Natural killer cell (primary cell): ENCODE results near the gene NLRP14. TPM values are rescaled to one million over a fixed set of nuclear protein-coding genes. Genes with fewer than 3 reads are reported as not detected.

Experiments used
- ATAC-seq, 3 donors: fragments of 150-1000 bp in 2 of 3; fragments of 200-7000 bp in 1 of 3; cut with Tn5 transposase; 1 replicate in 1 of 3; 2 replicates in 2 of 3; pipeline ENCODE4 v1.10.0; 2021; ENCODE audit warnings: mild to moderate bottlenecking in 2 of 3, moderate library complexity in 2 of 3
- DNase-seq, 2 donors: peaks; one replicate each; pipeline versions ENCODE4 v3.0.0 to v3.0.0-alpha.2; 2013 to 2021; ENCODE audit warnings: mixed read lengths in 1 of 2
- H3K27ac ChIP-seq: one replicate; pipeline ENCODE4 v1.5.1; 2013; ENCODE audit warnings: mild to moderate bottlenecking, low read length
- H3K27me3 ChIP-seq: one replicate; pipeline ENCODE4 v1.6.1; 2013; ENCODE audit warnings: low read length; ENCODE audit not compliant: control insufficient read depth, insufficient read depth
- H3K36me3 ChIP-seq: one replicate; pipeline ENCODE4 v1.6.1; 2013; ENCODE audit warnings: low read length; ENCODE audit not compliant: control insufficient read depth, insufficient read depth
- H3K4me1 ChIP-seq: one replicate; pipeline ENCODE4 v1.6.1; 2013; ENCODE audit warnings: low read length; ENCODE audit not compliant: control insufficient read depth, insufficient read depth
- H3K4me3 ChIP-seq: one replicate; pipeline ENCODE4 v1.5.1; 2013; ENCODE audit warnings: low read length
- H3K9me3 ChIP-seq: one replicate; pipeline ENCODE4 v1.6.1; 2013; ENCODE audit warnings: low read length; ENCODE audit not compliant: control insufficient read depth, insufficient read depth
- H3K27ac Mint-ChIP-seq, 2 donors: one replicate each; pipeline ENCODE4 v1.8.0; 2022; ENCODE audit warnings: mild to moderate bottlenecking in 2 of 2, mixed read lengths in 2 of 2, moderate library complexity in 1 of 2
- H3K27me3 Mint-ChIP-seq, 2 donors: one replicate each; pipeline ENCODE4 v1.8.0; 2022; ENCODE audit warnings: low read depth in 2 of 2, mixed read lengths in 2 of 2
- H3K36me3 Mint-ChIP-seq: one replicate; pipeline ENCODE4 v1.8.0; 2022; ENCODE audit warnings: mixed read lengths
- H3K4me1 Mint-ChIP-seq, 2 donors: one replicate each; pipeline ENCODE4 v1.8.0; 2022; ENCODE audit warnings: mixed read lengths in 2 of 2
- H3K4me3 Mint-ChIP-seq: one replicate; pipeline ENCODE4 v1.8.0; 2022; ENCODE audit warnings: mild to moderate bottlenecking, moderate library complexity, mixed read lengths
- H3K9me3 Mint-ChIP-seq, 2 donors: one replicate each; pipeline ENCODE4 v1.8.0; 2022; ENCODE audit warnings: mixed read lengths in 2 of 2
- CTCF ChIP-seq: fragments of 200-600 bp; IDR thresholded peaks from one replicate; pipeline ENCODE4 v1.8.0; 2022; ENCODE audit warnings: antibody characterized with exemption
- WGBS: methylation state at CpG from one replicate; pipeline ENCODE4 v1.1.7; 2013; ENCODE audit warnings: missing lambda C conversion rate; ENCODE audit not compliant: insufficient coverage; 5-methylcytosine and 5-hydroxymethylcytosine counted together
- intact Hi-C: fragments of 100-400 bp; cut with micrococcal nuclease; formaldehyde crosslinking; loops from one replicate; pipeline ENCODE4 v1.14.2; 2022
- total RNA-seq, 4 donors: library from RNA; stranded (reverse); fragments of 120-200 nt in 1 of 4; gene quantifications; one replicate each; pipeline versions ENCODE4 v1.2.3 to v1.2.4, GENCODE V29; 2013 to 2022

The NLRP14 gene
- total RNA-seq, 3 donors from 2014 or later (not counting 1 experiment from before 2014, with no cell fraction given) = not detected

- DNase-seq (no peak), ATAC-seq (no peak)
- no peaks in the 10 kb centered on the region for H3K27me3 ChIP-seq
- H3K9me3 ChIP-seq = no peaks in the 10 kb centered on the region
- H3K36me3 Mint-ChIP-seq = no peaks in the 10 kb centered on the region
- H3K4me3 ChIP-seq = no peak overlapping the region
- H3K9me3 Mint-ChIP-seq = no peaks in the 10 kb centered on the region
- H3K27me3 Mint-ChIP-seq = peaks cover 0 to 3% of the 10 kb centered on the region in 2 donors
- H3K4me1 ChIP-seq = no peaks in the 10 kb centered on the region
- H3K27ac ChIP-seq = no peak overlapping the region
- H3K27ac Mint-ChIP-seq = no peak overlapping the region
- intact Hi-C loops = no loop called here
- no peaks in the 10 kb centered on the region for H3K36me3 ChIP-seq
- no peaks in the 10 kb centered on the region for H3K4me1 Mint-ChIP-seq
- no peak overlapping the region for H3K4me3 Mint-ChIP-seq
- WGBS = 89% methylated on average over 16 of the region's 16 CpGs
- no peak for TF ChIP-seq CTCF
These were observed 10.6 kb downstream of the NLRP14 start for GRCh38 chr11:7030836-7031235.

GRCh38 chr11:7031471-7031871 lies 11.2 kb downstream of the NLRP14 start:
- intact Hi-C loops = no loop called here
- 80% methylated on average over 11 of the region's 11 CpGs for WGBS
- H3K27ac Mint-ChIP-seq = no peak overlapping the region
- H3K27ac ChIP-seq = no peak overlapping the region
- H3K4me1 Mint-ChIP-seq = no peaks in the 10 kb centered on the region
- TF ChIP-seq CTCF = no peak
- DNase-seq (no peak), ATAC-seq (no peak)
- no peaks in the 10 kb centered on the region for H3K9me3 Mint-ChIP-seq
- no peaks in the 10 kb centered on the region for H3K36me3 Mint-ChIP-seq
- peaks cover 0 to 3% of the 10 kb centered on the region in 2 donors for H3K27me3 Mint-ChIP-seq
- no peaks in the 10 kb centered on the region for H3K36me3 ChIP-seq
- H3K4me3 ChIP-seq = no peak overlapping the region
- H3K9me3 ChIP-seq = no peaks in the 10 kb centered on the region
- no peak overlapping the region for H3K4me3 Mint-ChIP-seq
- no peaks in the 10 kb centered on the region for H3K27me3 ChIP-seq
- H3K4me1 ChIP-seq = no peaks in the 10 kb centered on the region

GRCh38 chr11:7032692-7033091 lies 12.4 kb downstream of the NLRP14 start:
- Histone ChIP-seq H3K4me1 (no peaks in the 10 kb centered on the region), H3K36me3 (no peaks in the 10 kb centered on the region), H3K27ac (no peak overlapping the region), H3K9me3 (no peaks in the 10 kb centered on the region), H3K27me3 (no peaks in the 10 kb centered on the region), H3K4me3 (no peak overlapping the region)
- no peak overlapping the region for H3K27ac Mint-ChIP-seq
- H3K4me3 Mint-ChIP-seq = no peak overlapping the region
- intact Hi-C loops = no loop called here
- H3K4me1 Mint-ChIP-seq = no peaks in the 10 kb centered on the region
- peaks cover 0 to 3% of the 10 kb centered on the region in 2 donors for H3K27me3 Mint-ChIP-seq
- ATAC-seq (no peak), DNase-seq (no peak)
- WGBS = no CpG with 5 or more reads among the region's 1 CpG
- H3K9me3 Mint-ChIP-seq = no peaks in the 10 kb centered on the region
- TF ChIP-seq CTCF = no peak
- no peaks in the 10 kb centered on the region for H3K36me3 Mint-ChIP-seq

DNA sequence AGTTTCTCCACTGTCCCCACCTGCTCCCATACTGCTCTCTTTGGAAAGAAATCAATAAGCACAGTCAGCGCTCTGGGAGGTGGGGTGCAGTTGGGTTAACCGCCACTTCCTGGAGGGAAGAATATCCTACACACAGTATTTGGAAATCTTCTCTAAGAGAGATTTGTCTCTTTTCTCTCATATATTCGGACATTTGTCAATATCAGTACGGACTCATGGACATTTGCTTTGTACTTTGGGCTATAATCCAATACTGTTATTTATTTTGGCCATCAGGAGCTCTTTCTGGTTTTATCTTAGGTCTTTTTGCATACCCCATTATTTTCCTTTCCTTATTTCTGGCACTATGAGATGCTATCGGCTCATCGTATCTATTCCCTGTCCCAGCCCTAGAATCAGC lies 13.7 kb downstream of the NLRP14 start:
- WGBS = 86% methylated on average over 4 of the region's 6 CpGs
- intact Hi-C loops = no loop called here
- ATAC-seq = no peak

More for the DNA sequence above, 13.7 kb downstream of the NLRP14 start:
- H3K4me1 Mint-ChIP-seq = no peaks in the 10 kb centered on the region
- no peaks in the 10 kb centered on the region for H3K36me3 ChIP-seq
- no peak overlapping the region for H3K27ac ChIP-seq
- H3K4me3 ChIP-seq = no peak overlapping the region
- no peak for DNase-seq
- H3K36me3 Mint-ChIP-seq = no peaks in the 10 kb centered on the region
- no peaks in the 10 kb centered on the region for H3K4me1 ChIP-seq
- TF ChIP-seq CTCF = no peak
- no peak overlapping the region for H3K4me3 Mint-ChIP-seq
- H3K27ac Mint-ChIP-seq = no peak overlapping the region
- peaks cover 0 to 3% of the 10 kb centered on the region in 2 donors for H3K27me3 Mint-ChIP-seq
- no peaks in the 10 kb centered on the region for H3K9me3 Mint-ChIP-seq
- no peaks in the 10 kb centered on the region for H3K27me3 ChIP-seq
- no peaks in the 10 kb centered on the region for H3K9me3 ChIP-seq
